Mucosa of stomach (tissue), 1 donor: ENCODE measurements around the gene TMEM132C.

Source experiments
- H3K27me3 ChIP-seq: one replicate; pipeline ENCODE4 v1.7.0; 2013; ENCODE audit warnings: mild to moderate bottlenecking, low read length; ENCODE audit not compliant: control insufficient read depth, insufficient read depth
- H3K36me3 ChIP-seq: one replicate; pipeline ENCODE4 v1.7.0; 2013; ENCODE audit warnings: low read length; ENCODE audit not compliant: control insufficient read depth, insufficient read depth
- H3K4me1 ChIP-seq: one replicate; pipeline ENCODE4 v1.7.0; 2013; ENCODE audit warnings: mild to moderate bottlenecking, low read length; ENCODE audit not compliant: control insufficient read depth, insufficient read depth
- H3K4me3 ChIP-seq: one replicate; pipeline ENCODE4 v1.7.0; 2013; ENCODE audit warnings: low read length
- H3K9ac ChIP-seq: one replicate; pipeline ENCODE4 v1.7.0; 2013; ENCODE audit warnings: mild to moderate bottlenecking, low read length, moderate library complexity
- H3K9me3 ChIP-seq: one replicate; pipeline ENCODE4 v1.7.0; 2013; ENCODE audit warnings: mild to moderate bottlenecking, low read length, moderate library complexity; ENCODE audit not compliant: control insufficient read depth
- donor health status: Pancreatic carcinoma.

Gene TMEM132C

GRCh38 chr12:128521981-128522380 lies 255.0 kb downstream of the TMEM132C start:
- H3K4me3 ChIP-seq, result no peak overlapping the region
- H3K9me3 ChIP-seq, result no peaks in the 10 kb centered on the region
- no peaks in the 10 kb centered on the region for H3K36me3 ChIP-seq
- no peaks in the 10 kb centered on the region for H3K27me3 ChIP-seq
- no peak overlapping the region for H3K9ac ChIP-seq
- H3K4me1 ChIP-seq, result no peaks in the 10 kb centered on the region

GRCh38 chr12:128524439-128524838 lies 257.5 kb downstream of the TMEM132C start:
- no peaks in the 10 kb centered on the region for H3K27me3 ChIP-seq
- H3K36me3 ChIP-seq, result no peaks in the 10 kb centered on the region
- no peak overlapping the region for H3K4me3 ChIP-seq
- no peak overlapping the region for H3K9ac ChIP-seq
- no peaks in the 10 kb centered on the region for H3K4me1 ChIP-seq
- H3K9me3 ChIP-seq, result no peaks in the 10 kb centered on the region

- no peaks in the 10 kb centered on the region for H3K27me3 ChIP-seq
- no peaks in the 10 kb centered on the region for H3K4me1 ChIP-seq
- H3K36me3 ChIP-seq, result no peaks in the 10 kb centered on the region
- H3K9me3 ChIP-seq, result no peaks in the 10 kb centered on the region
- no peak overlapping the region for H3K4me3 ChIP-seq
- H3K9ac ChIP-seq, result no peak overlapping the region
Observed at GRCh38 chr12:128531170-128531569, 264.2 kb downstream of the TMEM132C start.

DNA sequence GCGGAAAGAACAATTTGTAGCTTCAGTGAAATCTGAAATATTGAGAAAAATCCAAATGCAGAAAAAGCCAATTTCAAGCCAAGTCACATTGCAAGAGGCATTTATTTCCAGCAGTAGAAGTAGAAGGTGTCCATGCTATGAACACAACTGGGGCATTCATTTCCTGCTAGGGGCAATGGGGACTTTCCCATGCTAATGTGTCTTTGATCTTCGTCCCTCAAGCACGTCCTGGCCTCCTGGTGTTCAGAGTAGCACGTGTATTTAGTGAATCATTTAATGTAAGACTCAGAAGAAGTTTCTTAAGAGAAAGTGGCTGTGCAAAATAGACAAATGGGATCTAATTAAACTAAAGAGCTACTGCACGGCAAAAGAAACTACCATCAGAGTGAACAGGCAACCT lies 267.9 kb downstream of the TMEM132C start:
- no peak overlapping the region for H3K9ac ChIP-seq
- no peaks in the 10 kb centered on the region for H3K4me1 ChIP-seq
- no peaks in the 10 kb centered on the region for H3K36me3 ChIP-seq
- H3K27me3 ChIP-seq, result no peaks in the 10 kb centered on the region
- H3K9me3 ChIP-seq, result no peaks in the 10 kb centered on the region
- H3K4me3 ChIP-seq, result no peak overlapping the region

DNA sequence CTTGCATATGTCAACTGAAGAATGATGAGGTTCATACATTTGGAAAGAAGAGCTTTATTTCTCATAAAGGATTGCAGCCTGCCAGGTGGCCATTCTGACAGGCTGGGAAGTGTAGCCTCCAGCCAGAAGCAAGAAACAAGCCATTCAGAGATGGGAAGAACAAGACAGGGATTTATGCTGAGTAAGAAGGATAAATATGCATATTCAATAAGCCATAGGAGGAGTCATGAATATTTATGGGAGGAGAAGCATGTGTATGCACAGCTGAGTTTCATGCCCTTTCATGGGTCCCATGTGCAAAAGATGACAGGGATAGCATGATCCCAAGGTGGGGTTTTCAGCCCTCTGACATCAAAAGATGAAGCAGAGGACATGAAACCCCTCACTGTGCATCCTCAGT lies 269.8 kb downstream of the TMEM132C start:
- no peaks in the 10 kb centered on the region for H3K27me3 ChIP-seq
- H3K36me3 ChIP-seq, result no peaks in the 10 kb centered on the region
- no peak overlapping the region for H3K9ac ChIP-seq
- no peak overlapping the region for H3K4me3 ChIP-seq
- H3K4me1 ChIP-seq, result no peaks in the 10 kb centered on the region
- no peaks in the 10 kb centered on the region for H3K9me3 ChIP-seq

- no peak overlapping the region for H3K4me3 ChIP-seq
- no peaks in the 10 kb centered on the region for H3K9me3 ChIP-seq
- no peaks in the 10 kb centered on the region for H3K4me1 ChIP-seq
- no peak overlapping the region for H3K9ac ChIP-seq
- no peaks in the 10 kb centered on the region for H3K27me3 ChIP-seq
- H3K36me3 ChIP-seq, result no peaks in the 10 kb centered on the region
Observed at GRCh38 chr12:128537668-128538067, 270.7 kb downstream of the TMEM132C start.

DNA sequence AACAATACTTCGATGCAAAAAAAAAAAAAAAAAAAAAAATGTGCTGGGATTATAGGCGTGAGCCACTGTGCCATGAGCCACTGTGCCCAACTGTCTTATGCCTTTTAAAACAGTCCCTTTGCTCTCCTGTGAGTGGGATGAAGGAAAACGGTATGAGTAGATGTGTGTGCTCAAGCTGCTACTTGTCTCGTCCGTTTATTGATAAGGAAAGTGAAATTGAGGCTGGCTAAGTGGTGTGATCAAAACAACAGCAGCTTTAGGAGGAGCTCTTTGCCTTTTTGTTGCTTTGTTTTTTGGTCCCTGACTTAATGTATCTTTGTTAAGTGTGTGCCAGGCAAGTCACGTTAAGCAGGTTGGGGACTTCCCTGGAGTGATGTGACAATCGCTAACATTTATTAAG lies 275.9 kb downstream of the TMEM132C start:
- Histone ChIP-seq H3K36me3 (no peaks in the 10 kb centered on the region), H3K9ac (no peak overlapping the region), H3K9me3 (no peaks in the 10 kb centered on the region), H3K4me1 (no peaks in the 10 kb centered on the region), H3K4me3 (no peak overlapping the region), H3K27me3 (no peaks in the 10 kb centered on the region)

- H3K36me3 ChIP-seq, result no peaks in the 10 kb centered on the region
- no peaks in the 10 kb centered on the region for H3K4me1 ChIP-seq
- H3K4me3 ChIP-seq, result no peak overlapping the region
- H3K27me3 ChIP-seq, result no peaks in the 10 kb centered on the region
- H3K9ac ChIP-seq, result no peak overlapping the region
- H3K9me3 ChIP-seq, result no peaks in the 10 kb centered on the region
Observed at GRCh38 chr12:128543460-128543859, 276.5 kb downstream of the TMEM132C start.

GRCh38 chr12:128543971-128544370 lies 277.0 kb downstream of the TMEM132C start:
- no peaks in the 10 kb centered on the region for H3K9me3 ChIP-seq
- H3K9ac ChIP-seq, result no peak overlapping the region
- H3K36me3 ChIP-seq, result no peaks in the 10 kb centered on the region
- no peaks in the 10 kb centered on the region for H3K4me1 ChIP-seq
- no peak overlapping the region for H3K4me3 ChIP-seq
- H3K27me3 ChIP-seq, result no peaks in the 10 kb centered on the region

GRCh38 chr12:128548949-128549348 lies 282.0 kb downstream of the TMEM132C start:
- Histone ChIP-seq H3K36me3 (no peaks in the 10 kb centered on the region), H3K9me3 (no peaks in the 10 kb centered on the region), H3K9ac (no peak overlapping the region), H3K4me1 (no peaks in the 10 kb centered on the region), H3K4me3 (no peak overlapping the region), H3K27me3 (no peaks in the 10 kb centered on the region)

DNA sequence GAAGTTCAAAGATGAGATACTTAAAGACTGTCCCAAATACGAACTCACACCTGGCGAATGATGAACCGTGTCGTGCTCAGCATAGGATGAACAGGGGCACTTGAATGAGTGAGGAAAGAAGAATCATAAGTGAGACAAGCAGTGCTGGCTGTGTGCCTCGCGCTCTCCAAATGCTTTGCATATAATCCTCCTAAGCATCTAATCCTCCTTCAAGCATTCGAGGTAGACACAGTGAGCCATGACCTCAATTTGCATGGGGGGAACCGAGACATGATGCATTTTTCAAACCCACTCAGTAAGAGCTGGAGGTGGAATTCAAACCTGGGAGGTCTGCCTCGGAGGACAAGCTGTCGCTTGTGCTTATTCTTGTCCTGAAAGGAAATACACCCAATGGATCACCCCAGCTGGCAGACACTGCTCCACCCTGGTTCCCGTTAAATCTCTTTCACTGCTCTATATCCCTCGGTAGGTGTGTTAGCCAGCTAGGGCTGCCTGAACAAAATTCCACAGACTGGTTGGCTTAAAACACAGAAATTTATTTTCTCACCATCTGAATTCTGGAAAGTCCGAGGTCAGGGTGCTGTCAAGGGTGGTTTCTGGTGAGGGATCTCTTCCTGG lies 282.7 kb downstream of the TMEM132C start:
- Histone ChIP-seq H3K4me3 (no peak overlapping the region), H3K4me1 (no peaks in the 10 kb centered on the region), H3K36me3 (no peaks in the 10 kb centered on the region), H3K9me3 (no peaks in the 10 kb centered on the region), H3K9ac (no peak overlapping the region), H3K27me3 (no peaks in the 10 kb centered on the region)

DNA sequence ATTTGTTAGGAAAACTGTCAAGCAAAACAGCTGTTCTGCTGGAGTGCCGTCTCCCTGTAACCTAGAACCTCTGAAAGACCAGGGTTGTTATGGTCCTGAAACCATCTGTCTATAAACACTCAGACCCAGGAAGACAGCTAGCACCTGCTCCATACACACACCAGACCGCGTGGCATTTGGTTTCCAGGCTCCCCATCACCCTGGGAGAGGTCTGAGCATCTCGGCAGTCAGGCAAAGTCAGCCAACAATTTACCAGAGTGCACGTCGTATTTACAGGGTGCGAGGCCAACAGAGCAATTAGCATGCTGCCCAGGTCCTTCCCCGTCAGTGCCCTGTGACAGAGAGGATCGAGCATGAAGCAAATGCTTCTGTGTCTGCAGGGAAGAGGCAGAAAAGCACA lies 284.3 kb downstream of the TMEM132C start:
- H3K36me3 ChIP-seq, result no peaks in the 10 kb centered on the region
- no peak overlapping the region for H3K4me3 ChIP-seq
- H3K27me3 ChIP-seq, result no peaks in the 10 kb centered on the region
- H3K4me1 ChIP-seq, result no peaks in the 10 kb centered on the region
- H3K9ac ChIP-seq, result no peak overlapping the region
- no peaks in the 10 kb centered on the region for H3K9me3 ChIP-seq
